ENCODE data around the gene INTU.

The INTU gene

DNA sequence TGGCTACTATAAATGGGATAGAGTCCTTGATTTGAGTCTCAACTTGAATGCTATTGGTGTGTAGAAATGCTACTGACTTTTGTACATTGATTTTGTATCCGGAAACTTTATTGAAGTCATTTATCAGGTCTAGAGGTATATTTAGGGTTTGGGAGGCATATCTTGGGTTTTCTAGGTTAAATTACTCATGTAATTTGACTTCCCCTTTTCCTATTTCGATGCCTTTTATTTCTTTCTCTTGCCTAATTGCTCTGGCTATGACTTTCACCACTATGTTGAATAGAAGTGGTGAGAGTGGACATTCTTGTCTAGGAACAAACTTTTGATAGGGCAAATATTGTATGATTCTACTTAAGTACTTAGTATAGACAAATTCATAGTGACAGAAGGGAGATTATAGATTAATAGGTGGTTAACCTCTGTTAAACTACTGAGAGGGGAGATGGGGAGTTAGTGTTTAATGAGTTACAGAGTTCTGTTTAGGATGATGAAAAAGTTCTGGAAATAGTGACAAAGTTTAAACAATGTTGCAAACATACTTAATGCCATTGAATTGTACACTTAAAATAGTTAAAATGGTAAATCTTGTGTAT is 126.6 kb downstream of the INTU start:
- no peak for DNase-seq

- no peak for DNase-seq
Observed at GRCh38 chr4:127759893-127760292, 127.1 kb downstream of the INTU start.

DNA sequence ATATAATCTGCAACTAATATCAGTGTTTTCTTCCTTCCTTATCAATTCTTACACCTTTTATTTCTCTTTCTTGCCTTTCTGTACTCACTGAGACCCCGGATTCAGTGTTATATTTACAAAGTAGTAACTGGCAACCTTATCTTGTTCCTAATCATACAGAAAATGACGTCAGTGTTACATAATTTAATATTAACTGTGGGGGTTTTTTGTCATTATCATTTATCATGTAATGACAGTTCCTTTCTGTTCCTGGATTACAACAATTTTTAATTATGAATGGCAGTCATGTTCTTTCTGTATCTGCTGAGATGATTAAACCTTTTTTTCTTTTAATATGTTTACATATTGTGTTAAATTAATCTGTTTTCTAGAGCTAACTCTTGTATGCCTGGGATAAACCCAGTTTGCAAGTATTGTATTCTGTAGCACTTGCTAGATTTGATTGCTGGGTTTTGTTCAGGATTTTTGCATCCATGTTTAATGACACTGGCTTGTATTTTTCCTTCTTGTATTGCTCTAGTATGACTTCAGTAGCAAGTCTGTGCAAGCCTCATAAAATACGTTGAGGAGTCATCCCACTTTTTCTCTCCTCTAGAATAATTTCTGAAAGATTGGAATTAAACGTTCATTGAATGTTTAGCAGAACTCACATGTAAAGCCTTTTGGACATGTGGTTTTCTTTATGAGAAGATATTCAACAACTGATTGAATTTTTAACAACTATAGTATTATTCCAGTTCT is 138.9 kb downstream of the INTU start:
- no peak for DNase-seq

DNA sequence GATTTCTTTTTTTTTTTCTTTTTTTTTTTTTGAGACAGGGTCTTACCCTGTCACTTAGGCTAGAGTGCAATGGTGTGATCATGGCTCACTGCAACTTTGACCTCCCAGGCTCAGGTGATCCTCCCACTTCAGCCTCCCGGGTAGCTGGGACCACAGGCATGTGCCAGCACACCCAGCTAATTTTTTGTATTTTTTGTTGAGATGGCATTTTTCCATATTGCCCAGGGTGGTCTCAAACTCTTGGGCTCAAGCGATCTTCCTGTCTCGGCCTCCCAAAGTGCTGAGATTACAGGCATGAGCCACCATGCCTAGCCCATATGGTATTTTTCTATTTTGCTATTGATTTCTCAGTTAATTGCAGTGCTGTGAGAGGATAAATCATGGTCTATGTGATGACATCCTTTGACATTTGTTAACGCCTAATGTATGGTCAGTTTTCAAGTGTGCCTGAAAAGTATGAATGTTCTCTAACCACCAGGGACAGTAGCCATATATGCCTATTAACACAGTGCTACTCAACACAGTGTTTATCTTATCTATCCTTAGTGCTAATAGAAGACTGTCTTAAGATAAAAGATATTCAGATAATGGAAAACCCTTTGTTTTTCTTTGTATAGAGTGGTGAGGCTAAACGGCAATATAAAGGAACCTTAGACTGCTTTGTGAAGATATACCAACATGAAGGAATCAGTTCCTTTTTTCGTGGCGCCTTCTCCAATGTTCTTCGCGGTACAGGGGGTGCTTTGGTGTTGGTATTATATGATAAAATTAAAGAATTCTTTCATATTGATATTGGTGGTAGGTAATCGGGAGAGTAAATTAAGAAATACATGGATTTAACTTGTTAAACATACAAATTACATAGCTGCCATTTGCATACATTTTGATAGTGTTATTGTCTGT is 140.3 kb downstream of the INTU start:
- no peak for DNase-seq

DNA sequence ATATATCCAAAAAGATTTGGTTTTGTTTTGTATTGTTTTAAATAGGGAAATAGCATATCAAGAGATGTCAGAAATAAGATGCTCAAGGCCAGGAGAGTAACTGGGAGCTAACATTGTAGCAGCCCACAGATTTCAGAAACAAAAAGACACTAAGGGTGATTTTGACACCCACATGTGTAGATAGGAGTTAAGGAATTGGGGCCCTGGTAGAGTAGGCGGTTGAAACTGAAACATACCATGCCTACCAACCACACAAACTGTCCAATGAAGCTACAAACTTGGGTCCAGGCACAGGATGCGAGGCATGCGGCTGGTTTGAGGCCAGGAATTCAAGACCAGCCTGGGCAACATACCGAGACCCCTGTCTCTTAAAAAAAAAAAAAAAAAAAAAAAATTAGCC is 143.1 kb downstream of the INTU start:
- no peak for DNase-seq
